Hepatocyte (in vitro differentiated cells): ENCODE results near the gene EPDR1.

Experiments
- CTCF ChIP-seq: fragments of 200-600 bp; sonication (generic); IDR thresholded peaks from 2 replicates; pipeline ENCODE4 v1.5.1; 2016; ENCODE audit warnings: antibody characterized with exemption, mild to moderate bottlenecking; ENCODE audit not compliant: poor library complexity
- EZH2phosphoT487 ChIP-seq: fragments of 200-600 bp; sonication (generic); IDR thresholded peaks from one replicate; pipeline ENCODE4 v1.6.1; 2018; ENCODE audit warnings: antibody characterized with exemption, mild to moderate bottlenecking, low read depth, moderate library complexity; ENCODE audit not compliant: unreplicated experiment, severe bottlenecking

GRCh38 chr7:37993060-37993501 lies 72.6 kb downstream of the EPDR1 start:
- TF ChIP-seq EZH2phosphoT487 (no peak), CTCF (no peak)
